NCI-H2196 (cell line): ENCODE results near the gene NCK2.
A peak's percentile ranks its signal among the peaks of the same experiment; 100 is the strongest.

Experiments
- DNase-seq: peaks from one replicate; lab custom pipeline; 2025; ENCODE audit not compliant: unreplicated experiment; lab: John Stamatoyannopoulos, UW

Gene NCK2

DNA sequence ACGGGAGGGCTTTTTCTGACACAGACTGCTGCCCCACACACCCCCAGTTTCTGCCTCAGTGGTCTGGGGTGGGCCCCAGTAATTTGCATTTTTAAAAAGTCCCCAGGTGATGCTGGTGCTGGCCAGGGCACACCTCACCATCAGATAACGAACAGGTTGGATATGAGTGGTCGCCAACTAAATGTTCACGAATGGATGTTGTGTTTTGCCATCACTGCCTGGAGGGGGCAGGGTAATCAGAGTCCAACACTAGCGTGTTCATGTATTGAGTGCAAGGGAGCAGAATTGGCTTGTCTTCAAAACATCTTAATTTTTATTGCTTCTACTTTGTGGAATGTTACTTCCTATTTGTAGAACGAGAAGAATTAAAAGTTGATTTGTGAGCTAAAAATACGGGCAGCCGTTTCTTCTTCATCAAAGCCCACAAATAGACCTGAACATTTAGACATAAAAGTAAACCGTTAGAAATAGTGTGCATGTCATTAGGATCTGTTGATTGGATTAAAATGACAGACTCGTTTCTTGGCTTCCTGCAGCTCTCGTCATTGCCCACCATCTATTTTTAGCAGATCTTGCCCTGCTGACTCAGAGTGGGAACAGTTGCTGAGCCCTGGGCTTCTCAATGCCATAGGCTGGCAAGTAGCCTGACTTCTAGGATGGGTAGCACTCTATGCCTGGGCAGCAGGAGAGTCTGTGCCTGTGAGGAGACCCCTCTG, 45.2 kb downstream of the NCK2 start:
- DNase-seq: no peak

DNA sequence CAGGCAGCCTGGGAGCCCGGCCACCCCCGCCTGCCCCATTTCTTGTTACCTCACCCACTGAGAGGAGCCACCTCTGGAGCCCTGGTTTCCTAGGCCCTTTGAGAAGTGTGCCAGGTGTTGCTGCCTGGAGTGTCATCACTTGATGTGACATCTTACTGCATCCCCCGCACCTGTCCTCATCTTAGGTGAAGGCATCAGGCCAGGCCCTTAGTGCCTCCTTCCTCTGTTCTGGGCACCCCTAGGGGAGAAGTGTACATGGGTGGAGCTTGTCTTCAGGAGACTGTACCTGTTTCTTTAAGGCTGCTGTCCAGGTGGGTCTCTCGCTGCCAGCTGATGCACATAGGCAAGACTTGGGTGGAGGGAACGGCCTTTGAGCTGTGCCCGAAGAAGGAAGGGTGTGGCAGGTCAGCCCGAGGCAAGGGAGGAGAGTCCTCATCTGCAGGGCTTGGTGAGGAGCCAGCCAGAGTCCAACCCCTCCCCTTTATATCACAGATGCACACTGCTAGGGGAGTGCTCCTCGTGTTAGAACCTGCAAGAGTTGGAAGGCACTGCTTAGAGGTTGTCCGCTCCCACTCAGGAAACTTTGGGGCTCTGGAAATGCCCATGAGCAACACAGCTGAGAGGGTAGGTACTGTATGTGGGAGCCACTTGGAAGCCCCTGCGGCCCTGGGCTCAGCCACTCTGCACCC, 45.9 kb downstream of the NCK2 start:
- no peak for DNase-seq

DNA sequence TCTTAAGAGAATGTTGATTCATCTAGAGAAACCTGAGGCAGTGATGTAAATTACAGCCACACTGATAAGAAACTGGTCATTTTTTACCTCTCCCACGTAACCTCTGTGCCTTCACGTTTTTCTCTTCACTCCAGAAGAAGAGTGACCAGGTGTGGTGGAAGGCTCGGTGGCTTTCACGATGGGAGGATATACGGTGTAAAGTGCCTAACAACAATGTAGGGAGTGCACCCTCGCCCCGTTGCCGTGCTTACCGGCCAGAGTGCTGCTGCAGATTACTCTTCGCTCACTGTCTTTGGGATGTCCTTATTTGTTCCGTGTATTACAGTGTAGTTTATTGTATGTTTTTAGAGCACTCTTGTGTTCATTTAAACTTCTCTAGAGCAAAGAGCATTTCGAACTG, 46.5 kb downstream of the NCK2 start:
- no peak for DNase-seq

DNA sequence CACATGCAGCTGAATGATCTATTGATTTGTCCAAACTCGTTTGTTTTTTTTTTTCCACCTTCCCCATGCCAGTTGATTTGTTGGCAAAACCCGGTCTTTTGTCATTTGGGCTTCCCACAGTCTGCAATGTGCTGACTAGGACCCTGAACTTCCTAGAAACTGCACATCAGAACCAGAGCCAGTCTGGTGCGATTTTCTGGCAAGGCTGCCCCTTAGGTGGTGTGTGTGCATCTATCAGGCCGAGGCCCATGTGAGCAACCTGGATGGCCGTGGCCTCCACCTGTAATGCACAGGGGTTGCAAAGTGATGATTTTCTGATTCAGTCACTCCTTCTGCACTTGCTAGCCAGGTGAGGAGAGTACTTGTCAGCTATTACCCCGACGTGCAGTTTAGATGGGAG, 47.8 kb downstream of the NCK2 start:
- DNase-seq: no peak

- DNase-seq: no peak
These were observed 48.7 kb downstream of the NCK2 start for GRCh38 chr2:105793196-105793975.

GRCh38 chr2:105794926-105795574, 50.3 kb downstream of the NCK2 start:
- DNase-seq: no peak

GRCh38 chr2:105795575-105795934, 50.8 kb downstream of the NCK2 start:
- DNase-seq: no peak

DNA sequence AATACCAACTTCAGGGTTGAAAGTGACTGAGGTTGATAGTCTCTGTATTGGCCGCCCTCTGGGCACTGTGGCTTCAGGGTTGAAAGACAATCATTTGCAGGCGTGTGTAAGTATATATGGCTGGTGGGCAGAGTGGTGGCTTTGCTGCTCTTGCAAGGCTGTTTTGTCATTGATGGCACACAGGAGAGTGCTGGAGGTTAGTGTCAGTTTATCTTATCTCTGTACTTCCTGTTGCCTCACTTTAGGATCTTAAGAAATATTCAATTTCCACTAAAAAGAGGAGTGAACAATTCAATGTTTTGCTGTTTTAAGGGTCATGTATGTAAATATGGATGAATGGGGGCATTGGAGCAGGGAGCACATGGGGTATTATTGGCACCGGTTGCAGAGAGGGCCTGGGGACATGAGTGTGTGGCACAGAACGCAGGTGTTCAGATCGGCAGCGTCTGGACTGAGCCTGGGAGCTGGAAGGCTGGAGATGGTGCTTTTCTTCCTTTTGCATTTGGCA, 51.5 kb downstream of the NCK2 start:
- DNase-seq: no peak

GRCh38 chr2:105796791-105797190, 52.1 kb downstream of the NCK2 start:
- no peak for DNase-seq

- DNase-seq: no peak
These were observed 52.6 kb downstream of the NCK2 start for GRCh38 chr2:105797298-105797819.

- DNase-seq: no peak
These were observed 53.9 kb downstream of the NCK2 start for GRCh38 chr2:105798595-105798994.

DNA sequence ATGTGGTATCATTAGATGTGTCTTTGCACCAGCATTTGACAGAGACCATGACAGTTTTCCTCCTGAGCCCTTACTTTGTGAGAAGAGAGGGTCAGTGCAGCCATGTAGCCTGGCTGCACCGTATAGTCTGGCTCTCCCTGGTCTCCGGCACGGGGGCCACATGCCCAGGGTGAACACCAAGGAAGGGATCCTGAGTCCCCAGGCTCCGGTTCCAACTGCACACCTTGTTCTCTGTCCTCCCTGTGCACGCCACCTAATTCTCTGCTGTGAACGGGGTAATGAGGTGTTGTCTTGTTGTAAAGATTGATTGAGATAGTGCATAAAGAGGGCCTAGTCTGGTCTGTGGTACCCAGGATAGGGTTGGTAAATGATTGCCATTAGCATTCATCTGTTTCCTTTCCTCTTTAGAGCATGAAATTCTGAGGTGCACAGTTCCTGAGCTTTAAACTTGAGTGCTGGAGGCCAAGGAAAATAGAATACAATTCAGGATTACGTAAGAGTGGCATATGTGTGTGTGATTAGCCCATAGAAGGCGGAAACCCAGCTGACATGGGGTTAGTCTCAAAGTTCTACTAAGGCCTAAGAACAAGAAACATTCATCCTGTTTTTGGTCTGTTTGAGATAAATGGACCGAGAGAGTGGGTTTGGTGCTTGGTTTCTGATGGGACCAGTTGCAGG, 55.5 kb downstream of the NCK2 start:
- no peak for DNase-seq

DNA sequence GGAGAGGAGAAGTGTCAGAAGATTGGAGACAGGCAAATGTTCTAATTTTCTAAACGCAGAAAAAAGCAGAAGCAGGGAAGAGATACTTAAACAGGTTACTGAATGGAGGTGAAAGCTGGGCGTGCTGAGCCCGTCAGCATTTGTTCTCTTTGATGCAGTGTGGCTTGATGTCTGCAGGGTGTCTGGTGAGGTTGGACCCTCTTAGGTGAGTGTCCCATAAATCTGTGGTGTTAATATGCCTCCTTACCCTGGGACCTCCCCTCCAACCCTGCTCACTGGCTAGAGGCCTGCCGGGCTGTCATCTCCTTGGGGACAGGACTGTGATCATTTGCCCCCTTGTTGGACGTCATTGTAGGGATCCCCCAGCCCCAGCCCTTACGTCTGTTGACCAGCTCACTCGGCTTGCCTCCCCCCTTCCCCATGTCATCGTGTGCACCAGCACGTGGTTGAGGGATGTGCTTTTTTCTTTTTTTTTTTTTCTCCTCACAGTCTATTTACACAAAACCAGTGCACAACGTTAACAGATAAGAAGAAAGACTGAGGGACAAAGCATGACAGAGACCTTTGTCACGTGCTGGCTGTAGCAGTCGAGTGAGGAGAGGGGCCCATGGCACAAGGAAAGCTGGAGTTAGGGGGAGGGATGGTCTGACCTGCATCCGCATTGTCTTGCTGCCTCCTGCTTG, 56.4 kb downstream of the NCK2 start:
- DNase-seq: no peak

GRCh38 chr2:105801961-105802360, 57.2 kb downstream of the NCK2 start:
- DNase-seq: no peak

DNA sequence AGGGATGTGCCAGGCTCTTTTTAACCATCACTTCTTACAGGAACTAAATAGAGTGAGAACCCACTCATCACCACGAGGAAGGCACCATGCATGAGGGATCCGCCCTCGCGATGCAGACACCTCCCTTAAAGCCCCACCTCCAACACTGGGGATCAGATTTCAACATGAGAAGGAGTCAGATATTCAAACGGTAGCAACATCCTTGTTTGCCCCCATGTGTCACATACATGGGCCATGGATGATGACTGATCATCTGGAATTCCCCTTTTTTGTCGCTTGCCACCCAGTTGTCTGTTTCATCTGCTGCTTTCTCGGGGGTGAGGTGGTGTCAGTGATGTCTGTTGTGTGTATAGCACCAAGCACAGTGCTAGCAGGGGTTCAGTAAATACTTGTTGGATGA, 57.9 kb downstream of the NCK2 start:
- no peak for DNase-seq

- DNase-seq: no peak
These were observed 58.6 kb downstream of the NCK2 start for GRCh38 chr2:105803337-105803736.

DNA sequence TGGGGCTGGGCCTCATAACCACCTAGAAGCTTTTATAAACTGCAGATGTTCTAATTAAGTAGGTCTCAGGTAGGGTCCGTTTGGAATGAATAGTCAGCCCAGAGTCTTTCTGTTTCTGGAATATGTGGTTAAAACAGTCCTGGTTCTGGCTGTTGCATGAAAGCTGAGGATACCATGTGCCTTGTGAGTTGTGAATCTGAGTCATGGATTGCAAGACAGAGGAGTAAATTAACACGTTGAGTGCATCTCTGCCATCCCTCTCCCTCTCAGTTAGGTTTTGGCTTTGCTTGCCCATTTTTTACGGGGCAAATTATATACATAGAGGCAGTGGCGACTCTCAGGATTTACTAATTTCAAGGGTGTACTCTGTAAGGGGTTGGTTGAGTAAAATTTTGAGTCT, 59.1 kb downstream of the NCK2 start:
- no peak for DNase-seq

- peak; percentile 85 for DNase-seq
These were observed 59.6 kb downstream of the NCK2 start for GRCh38 chr2:105804266-105804665.

- no peak for DNase-seq
These were observed 62.3 kb downstream of the NCK2 start for GRCh38 chr2:105806996-105807395.
